OCI-LY3 (cell line): Measurements from ENCODE around the gene FRMD3.

Source experiments
- EZH2phosphoT487 ChIP-seq: fragments of 200-600 bp; shearing (Covaris generic); IDR thresholded peaks from 2 replicates; pipeline ENCODE4 v1.6.1; 2018; ENCODE audit warnings: antibody characterized with exemption, mixed run types, low read depth
- TF ChIP-seq, protein P1 (sequence below): fragments of 200-600, 300-600 bp; sonication (generic); IDR thresholded peaks from 2 replicates; pipeline ENCODE4 v1.5.1; 2014; ENCODE audit warnings: antibody characterized with exemption, low read length, low read depth

DNA sequence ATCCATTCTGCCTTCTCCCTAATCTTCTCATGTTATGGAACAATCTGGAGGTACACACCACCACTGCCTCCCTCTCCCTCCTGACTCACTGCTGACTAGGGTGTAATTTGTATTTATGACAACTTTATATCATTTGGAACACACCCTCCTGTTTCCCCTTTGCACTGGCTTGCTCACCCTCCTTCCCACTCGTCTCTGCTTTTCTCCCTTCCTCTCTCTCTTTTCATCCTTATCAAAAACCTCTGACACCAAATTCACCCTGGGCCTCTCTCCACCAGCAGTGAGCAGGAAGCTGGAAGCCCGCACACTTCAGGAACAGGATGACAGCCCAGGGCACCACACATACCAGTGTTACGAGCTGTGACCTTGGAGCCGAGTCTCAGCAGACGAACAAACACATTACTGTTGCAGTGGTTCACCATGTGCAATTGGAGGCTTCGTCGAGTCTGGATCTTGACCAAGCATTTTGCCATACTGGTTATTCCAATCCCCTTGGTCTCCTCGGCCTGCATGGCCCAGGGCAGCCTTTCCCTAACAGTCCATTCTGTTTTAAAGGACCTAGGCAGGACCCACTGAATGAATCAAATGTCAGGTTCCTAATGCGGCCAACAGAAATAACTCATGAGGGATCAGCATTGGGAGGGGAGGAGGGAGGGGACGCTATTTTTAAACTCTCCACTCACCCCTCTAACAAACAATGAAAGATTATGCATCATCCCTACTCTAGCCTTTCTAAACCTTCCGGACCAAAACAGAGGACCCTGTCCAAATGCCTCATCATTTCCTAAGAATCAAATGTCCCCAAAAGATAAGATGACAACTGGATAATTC lies 271.3 kb downstream of the FRMD3 start:
- TF ChIP-seq, protein P1, sequence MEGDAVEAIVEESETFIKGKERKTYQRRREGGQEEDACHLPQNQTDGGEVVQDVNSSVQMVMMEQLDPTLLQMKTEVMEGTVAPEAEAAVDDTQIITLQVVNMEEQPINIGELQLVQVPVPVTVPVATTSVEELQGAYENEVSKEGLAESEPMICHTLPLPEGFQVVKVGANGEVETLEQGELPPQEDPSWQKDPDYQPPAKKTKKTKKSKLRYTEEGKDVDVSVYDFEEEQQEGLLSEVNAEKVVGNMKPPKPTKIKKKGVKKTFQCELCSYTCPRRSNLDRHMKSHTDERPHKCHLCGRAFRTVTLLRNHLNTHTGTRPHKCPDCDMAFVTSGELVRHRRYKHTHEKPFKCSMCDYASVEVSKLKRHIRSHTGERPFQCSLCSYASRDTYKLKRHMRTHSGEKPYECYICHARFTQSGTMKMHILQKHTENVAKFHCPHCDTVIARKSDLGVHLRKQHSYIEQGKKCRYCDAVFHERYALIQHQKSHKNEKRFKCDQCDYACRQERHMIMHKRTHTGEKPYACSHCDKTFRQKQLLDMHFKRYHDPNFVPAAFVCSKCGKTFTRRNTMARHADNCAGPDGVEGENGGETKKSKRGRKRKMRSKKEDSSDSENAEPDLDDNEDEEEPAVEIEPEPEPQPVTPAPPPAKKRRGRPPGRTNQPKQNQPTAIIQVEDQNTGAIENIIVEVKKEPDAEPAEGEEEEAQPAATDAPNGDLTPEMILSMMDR: no peak
- no peak for TF ChIP-seq EZH2phosphoT487
